Transverse colon (tissue), 3 donors: ENCODE measurements around the gene SH2B3.

Experiments used
- CTCF ChIP-seq, 5 experiments: fragments of 200-600 bp in 3 of 5; fragments of 450-650 bp in 2 of 5; sonication (generic) in 3 of 5; IDR thresholded peaks; 1 replicate in 2 of 5; 2 replicates in 3 of 5; pipeline ENCODE4 v1.5.1; 2016 to 2017; ENCODE audit warnings: antibody characterized with exemption in 5 of 5, inconsistent platforms in 3 of 5, mild to moderate bottlenecking in 2 of 5, moderate library complexity in 1 of 5
- EP300 ChIP-seq: sonication (generic); formaldehyde crosslinking; IDR thresholded peaks from one replicate; pipeline ENCODE4 v1.6.1; 2017; ENCODE audit warnings: antibody characterized with exemption, low read depth
- POLR2A ChIP-seq: fragments of 450-650 bp; IDR thresholded peaks from one replicate; pipeline ENCODE4 v1.6.1; 2016; ENCODE audit warnings: antibody characterized with exemption, mild to moderate bottlenecking, moderate library complexity

DNA sequence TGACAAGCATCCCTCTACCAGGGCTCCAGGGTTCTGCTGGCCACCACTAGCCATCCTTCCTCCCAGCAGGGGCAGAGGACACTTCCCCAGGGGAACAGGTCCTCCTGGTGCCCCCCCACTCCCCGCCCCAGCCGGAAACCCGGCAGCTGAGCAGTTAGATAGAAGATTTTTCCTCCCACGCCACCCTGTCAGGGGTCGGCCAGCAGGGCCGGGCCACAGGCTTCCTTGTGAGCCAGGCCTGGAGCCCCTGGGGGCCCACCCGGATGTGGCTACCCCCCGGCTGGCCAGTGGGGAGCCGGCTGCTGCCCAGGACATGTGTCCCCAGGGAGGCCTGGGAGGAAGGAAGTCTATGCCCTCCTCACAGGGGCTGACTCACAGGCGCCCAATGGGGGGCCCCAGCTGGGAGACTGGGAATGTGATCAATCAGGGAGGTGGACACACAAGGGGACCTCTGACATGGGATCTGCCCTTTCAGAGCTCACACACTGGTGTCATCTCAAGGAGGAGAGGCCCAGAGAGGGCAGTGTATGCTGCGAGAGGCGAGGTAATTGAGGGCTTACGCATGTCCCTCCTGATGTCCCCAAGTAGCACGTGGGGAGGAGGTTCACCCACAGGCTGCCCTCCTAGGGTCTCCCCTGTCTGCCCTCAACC, 4.2 kb downstream of the SH2B3 start:
- TF ChIP-seq POLR2A (no peak), EP300 (no peak), CTCF (IDR thresholded peaks at IDR 0.05) (no peak)
